ENCODE results near the gene PDE1A.

The PDE1A gene

GRCh38 chr2:182261860-182262387, 164.9 kb downstream of the PDE1A start:
- TF ChIP-seq ZNF366 (tag by site-specific recombination; conservative IDR thresholded peaks at IDR 0.05) (peak; percentile 52; the same call in 1 of the 2 replicates), ZNF449 (tag by site-specific recombination; IDR thresholded peaks at IDR 0.05) (no peak), PRDM1 (tag by site-specific recombination; IDR thresholded peaks at IDR 0.05) (peak; percentile 73)
- POLR2A ChIA-PET = no interaction called here
- Histone ChIP-seq H3K4me1 (ENCODE audit: control insufficient read depth, insufficient read depth, low read length) (no peaks in the 10 kb centered on the region), H3K4me3 (ENCODE audit: low read depth, low read length) (no peak overlapping the region), H3K27ac (ENCODE audit: extremely low read depth, low read depth, low read length) (no peak overlapping the region), H3K9me3 (ENCODE audit: control insufficient read depth, insufficient read depth, low read depth, low read length) (no peaks in the 10 kb centered on the region), H3K36me3 (ENCODE audit: control insufficient read depth in 2 of 2, insufficient read depth in 1 of 2, low read length in 2 of 2) (no peaks in the 10 kb centered on the region)
- CTCF ChIA-PET = no interaction called here

GRCh38 chr2:182259629-182260150, 167.1 kb downstream of the PDE1A start:
- ChIA-PET POLR2A (no interaction called here), CTCF (no interaction called here)
- no peaks in the 10 kb centered on the region for H3K9me3 ChIP-seq (ENCODE audit: control insufficient read depth, insufficient read depth, low read depth, low read length)
- TF ChIP-seq ZFP41 (tag by site-specific recombination; IDR thresholded peaks at IDR 0.05; ENCODE audit: borderline replicate concordance) = no peak
- TF ChIP-seq ZSCAN16 (tag by site-specific recombination; IDR thresholded peaks at IDR 0.05) = no peak
- TF ChIP-seq ELK4 (IDR thresholded peaks at IDR 0.05; ENCODE audit: borderline replicate concordance, low read depth, low read length) = no peak
- no peak for TF ChIP-seq ZNF692 (tag by site-specific recombination; IDR thresholded peaks at IDR 0.05)
- TF ChIP-seq ZFP3 (tag by site-specific recombination; IDR thresholded peaks at IDR 0.05; ENCODE audit: low read depth) = no peak
- TF ChIP-seq SP7 (tag by site-specific recombination; IDR thresholded peaks at IDR 0.05) = no peak
- no peak for TF ChIP-seq ZNF23 (tag by site-specific recombination; IDR thresholded peaks at IDR 0.05; ENCODE audit: borderline replicate concordance)
- H3K27ac ChIP-seq (ENCODE audit: extremely low read depth, low read depth, low read length) = no peak overlapping the region
- H3K4me3 ChIP-seq (ENCODE audit: low read depth, low read length) = no peak overlapping the region
- H3K4me1 ChIP-seq (ENCODE audit: control insufficient read depth, insufficient read depth, low read length) = no peaks in the 10 kb centered on the region
- H3K36me3 ChIP-seq (ENCODE audit: control insufficient read depth in 2 of 2, insufficient read depth in 1 of 2, low read length in 2 of 2) = no peaks in the 10 kb centered on the region

GRCh38 chr2:182252534-182252933, 174.3 kb downstream of the PDE1A start:
- Histone ChIP-seq H3K27ac (ENCODE audit: extremely low read depth, low read depth, low read length) (no peak overlapping the region), H3K4me1 (ENCODE audit: control insufficient read depth, insufficient read depth, low read length) (no peaks in the 10 kb centered on the region), H3K9me3 (ENCODE audit: control insufficient read depth, insufficient read depth, low read depth, low read length) (no peaks in the 10 kb centered on the region), H3K4me3 (ENCODE audit: low read depth, low read length) (no peak overlapping the region), H3K36me3 (ENCODE audit: control insufficient read depth in 2 of 2, insufficient read depth in 1 of 2, low read length in 2 of 2) (no peaks in the 10 kb centered on the region)
- POLR2A ChIA-PET = no interaction called here
- CTCF ChIA-PET = no interaction called here
- TF ChIP-seq YY1 (tag by site-specific recombination; IDR thresholded peaks at IDR 0.05) (no peak), PRDM1 (tag by site-specific recombination; IDR thresholded peaks at IDR 0.05) (no peak), ZNF658 (tag by site-specific recombination; IDR thresholded peaks at IDR 0.05) (no peak), ZNF48 (tag by site-specific recombination; IDR thresholded peaks at IDR 0.05) (no peak), ZBTB44 (tag by site-specific recombination; IDR thresholded peaks at IDR 0.05) (no peak), ZNF777 (tag by site-specific recombination; IDR thresholded peaks at IDR 0.05; ENCODE audit: borderline replicate concordance) (no peak), CTCF (tag by site-specific recombination; IDR thresholded peaks at IDR 0.05) (no peak), ZNF560 (tag by site-specific recombination; IDR thresholded peaks at IDR 0.05; ENCODE audit: borderline replicate concordance) (no peak), ZNF514 (tag by site-specific recombination; IDR thresholded peaks at IDR 0.05) (no peak), ZNF211 (tag by site-specific recombination; IDR thresholded peaks at IDR 0.05; ENCODE audit: low read depth) (no peak), ZNF280C (tag by site-specific recombination; IDR thresholded peaks at IDR 0.05) (no peak), ELK4 (IDR thresholded peaks at IDR 0.05; ENCODE audit: borderline replicate concordance, low read depth, low read length) (no peak)
